Upper lobe of left lung (tissue), 6 donors: Measurements from ENCODE around the gene NYNRIN. TPM values are rescaled to one million over a fixed set of nuclear protein-coding genes. Genes with fewer than 3 reads are reported as not detected.
"Not testable (repeated sequence)": the region's sequence is repeated elsewhere in the genome, so short reads cannot be mapped to it uniquely, and the experiment has no call there.

Experiments
- ATAC-seq, 2 donors: fragments of 200-7000 bp; cut with Tn5 transposase; one replicate each; pipeline ENCODE4 v1.9.1; 2022; ENCODE audit warnings: mild to moderate bottlenecking in 2 of 2, moderate library complexity in 2 of 2; ENCODE audit not compliant: low FRiP score in 2 of 2
- DNase-seq, 2 donors: peaks; one replicate each; pipeline ENCODE4 v3.0.0-alpha.2; 2019 to 2020
- H3K27ac ChIP-seq, 4 donors: fragments of 200-600 bp; sonication (generic); one replicate each; pipeline ENCODE4 v1.5.1; 2016 to 2019
- H3K27me3 ChIP-seq, 4 donors: fragments of 200-600 bp; sonication (generic); one replicate each; pipeline ENCODE4 v1.5.1; 2017 to 2019
- H3K36me3 ChIP-seq, 4 donors: fragments of 200-600 bp; sonication (generic); one replicate each; pipeline ENCODE4 v1.5.1; 2016 to 2019
- H3K4me1 ChIP-seq, 4 donors: fragments of 200-600 bp; sonication (generic); one replicate each; pipeline ENCODE4 v1.5.1; 2018 to 2019
- H3K4me3 ChIP-seq, 4 donors: fragments of 200-600 bp; sonication (generic); one replicate each; pipeline ENCODE4 v1.5.1; 2017 to 2019; ENCODE audit warnings: mild to moderate bottlenecking in 2 of 4, moderate library complexity in 1 of 4
- H3K9me3 ChIP-seq, 4 donors: fragments of 200-600 bp; sonication (generic); one replicate each; pipeline ENCODE4 v1.5.1; 2018 to 2019
- CTCF ChIP-seq, 6 experiments: fragments of 450-650 bp in 4 of 6; fragments of 200-600 bp in 2 of 6; sonication (generic) in 2 of 6; IDR thresholded peaks; one replicate each; pipeline ENCODE4 v1.5.1; 2016 to 2019; ENCODE audit warnings: antibody characterized with exemption in 6 of 6
- EP300 ChIP-seq, 4 donors: sonication (generic); formaldehyde crosslinking; IDR thresholded peaks; one replicate each; pipeline ENCODE4 v1.5.1; 2017; ENCODE audit warnings: antibody characterized with exemption in 4 of 4, control low read depth in 2 of 4
- POLR2A ChIP-seq, 4 donors: fragments of 450-650 bp; IDR thresholded peaks; one replicate each; pipeline ENCODE4 v1.5.1; 2016 to 2017; ENCODE audit warnings: antibody characterized with exemption in 4 of 4, mild to moderate bottlenecking in 2 of 4
- POLR2AphosphoS5 ChIP-seq, 2 donors: sonication (generic); formaldehyde crosslinking; IDR thresholded peaks; one replicate each; pipeline ENCODE4 v1.5.1; 2017; ENCODE audit warnings: antibody characterized with exemption in 2 of 2
- WGBS, 2 donors: methylation state at CpG; one replicate each; pipeline ENCODE4 v1.1.5; 2017 to 2018; 5-methylcytosine and 5-hydroxymethylcytosine counted together
- total RNA-seq, 6 donors: library from RNA; depleted of rRNA in 4 of 6; stranded (reverse); fragments of >200 nt in 4 of 6; gene quantifications; one replicate each; pipeline versions ENCODE4 v1.1.0 to v1.2.1, GENCODE V29; 2016 to 2021
- donor health status: DM: no; HTN: no; CAD: no; lungs with moderate emphysema.
- donor health status: DM: no; HTN: yes; CAD: no; lungs with severe emphysema.

NYNRIN gene
- total RNA-seq, 6 donors from 2014 or later: 5.5 to 18.7 (median 14.4) TPM

GRCh38 chr14:24443053-24443665 is 44.4 kb downstream of the NYNRIN start:
- H3K9me3 ChIP-seq: no peaks in the 10 kb centered on the region
- no peak for ATAC-seq
- peaks cover 23 to 43% (median 28%) of the 10 kb centered on the region in 4 donors for H3K4me1 ChIP-seq
- H3K27me3 ChIP-seq: no peaks in the 10 kb centered on the region
- peak overlapping the region; percentile 70 to 100 (median 96) for H3K27ac ChIP-seq
- H3K4me3 ChIP-seq: peak overlapping the region; percentile 17 to 72 (median 66)
- peaks cover 4 to 31% (median 30%) of the 10 kb centered on the region in 4 donors for H3K36me3 ChIP-seq
- no peak for DNase-seq
- 4 to 7% methylated on average over 6 of the region's 7 CpGs for WGBS, 2 donors
- no peak for TF ChIP-seq POLR2AphosphoS5 (IDR thresholded peaks at IDR 0.05)
- TF ChIP-seq CTCF (IDR thresholded peaks at IDR 0.05): no peak
- no peak for TF ChIP-seq EP300 (IDR thresholded peaks at IDR 0.05)
- TF ChIP-seq POLR2A (IDR thresholded peaks at IDR 0.05): no peak

- H3K9me3 ChIP-seq, H3K4me3 ChIP-seq, H3K4me1 ChIP-seq, H3K27ac ChIP-seq, H3K27me3 ChIP-seq, DNase-seq, ATAC-seq, H3K36me3 ChIP-seq: not testable (repeated sequence)
- 92 to 98% methylated on average over 2 of the region's 2 CpGs for WGBS, 2 donors
Observed at GRCh38 chr14:24450828-24451227, 52.0 kb downstream of the NYNRIN start.

GRCh38 chr14:24456980-24457379 is 58.2 kb downstream of the NYNRIN start:
- Histone ChIP-seq H3K4me1 (no peaks in the 10 kb centered on the region), H3K9me3 (no peaks in the 10 kb centered on the region), H3K27me3 (no peaks in the 10 kb centered on the region), H3K36me3 (no peaks in the 10 kb centered on the region), H3K4me3 (no peak overlapping the region), H3K27ac (no peak overlapping the region)
- no peak for DNase-seq
- no peak for ATAC-seq
- TF ChIP-seq CTCF (IDR thresholded peaks at IDR 0.05) (no peak), EP300 (IDR thresholded peaks at IDR 0.05) (no peak), POLR2AphosphoS5 (IDR thresholded peaks at IDR 0.05) (no peak), POLR2A (IDR thresholded peaks at IDR 0.05) (no peak)

- Histone ChIP-seq H3K36me3 (no peaks in the 10 kb centered on the region), H3K27ac (no peak overlapping the region), H3K9me3 (no peaks in the 10 kb centered on the region), H3K4me3 (no peak overlapping the region), H3K27me3 (no peaks in the 10 kb centered on the region), H3K4me1 (no peaks in the 10 kb centered on the region)
- DNase-seq: no peak
- 60 to 73% methylated on average over 1 of the region's 1 CpG for WGBS, 2 donors
- no peak for ATAC-seq
- no peak for TF ChIP-seq EP300 (IDR thresholded peaks at IDR 0.05)
- no peak for TF ChIP-seq CTCF (IDR thresholded peaks at IDR 0.05)
- TF ChIP-seq POLR2A (IDR thresholded peaks at IDR 0.05): no peak
- TF ChIP-seq POLR2AphosphoS5 (IDR thresholded peaks at IDR 0.05): no peak
Observed at GRCh38 chr14:24458736-24459135, 59.9 kb downstream of the NYNRIN start.

- TF ChIP-seq EP300 (IDR thresholded peaks at IDR 0.05): no peak
- TF ChIP-seq POLR2AphosphoS5 (IDR thresholded peaks at IDR 0.05): no peak
- TF ChIP-seq CTCF (IDR thresholded peaks at IDR 0.05): no peak
- TF ChIP-seq POLR2A (IDR thresholded peaks at IDR 0.05): no peak
- no peaks in the 10 kb centered on the region for H3K36me3 ChIP-seq
- no peaks in the 10 kb centered on the region for H3K4me1 ChIP-seq
- H3K27me3 ChIP-seq: no peaks in the 10 kb centered on the region
- H3K4me3 ChIP-seq: no peak overlapping the region
- H3K9me3 ChIP-seq: no peaks in the 10 kb centered on the region
- H3K27ac ChIP-seq: no peak overlapping the region
- DNase-seq: no peak
- WGBS, 2 donors: 85 to 90% methylated on average over 3 of the region's 3 CpGs
- ATAC-seq: no peak
Observed at GRCh38 chr14:24459331-24459730, 60.5 kb downstream of the NYNRIN start.
